Tibial artery (tissue), 4 donors: ENCODE measurements around the gene TMA7B.

Experiments
- DNase-seq, 2 donors: peaks; one replicate each; pipeline ENCODE4 v3.0.0-alpha.2; 2019
- H3K27ac ChIP-seq, 2 donors: fragments of 200-600 bp; sonication (generic) in 1 of 2; 1 replicate in 1 of 2; 2 replicates in 1 of 2; pipeline ENCODE4 v1.5.1; 2018 to 2019; ENCODE audit warnings: mild to moderate bottlenecking in 1 of 2
- H3K27me3 ChIP-seq, 2 donors: fragments of 200-600 bp; sonication (generic) in 1 of 2; one replicate each; pipeline versions ENCODE4 v1.5.1 to v1.6.0; 2016 to 2019
- H3K36me3 ChIP-seq, 3 donors: fragments of 200-600 bp; sonication (generic) in 2 of 3; one replicate each; pipeline ENCODE4 v1.5.1; 2016 to 2019; ENCODE audit warnings: mild to moderate bottlenecking in 2 of 3
- H3K4me1 ChIP-seq, 4 donors: fragments of 200-600 bp; sonication (generic) in 2 of 4; 1 replicate in 3 of 4; 2 replicates in 1 of 4; pipeline ENCODE4 v1.5.1; 2016 to 2019
- H3K4me3 ChIP-seq, 2 donors: fragments of 200-600 bp; sonication (generic) in 1 of 2; 1 replicate in 1 of 2; 2 replicates in 1 of 2; pipeline ENCODE4 v1.5.1; 2018 to 2019; ENCODE audit warnings: mild to moderate bottlenecking in 2 of 2
- H3K9me3 ChIP-seq, 3 donors: fragments of 200-600 bp; sonication (generic) in 1 of 3; one replicate each; pipeline ENCODE4 v1.5.1; 2016 to 2019
- intact Hi-C: fragments of 100-400 bp; cut with DNase I; formaldehyde crosslinking; loops from one replicate; pipeline ENCODE4 v1.15.0; 2023; ENCODE audit warnings: low total_unique reads
- TF ChIP-seq, protein P1 (sequence below), 2 experiments: fragments of 200-600 bp in 1 of 2; fragments of 450-650 bp in 1 of 2; IDR thresholded peaks; one replicate each; pipeline ENCODE4 v1.5.1; 2017 to 2019; ENCODE audit warnings: antibody characterized with exemption in 2 of 2, mild to moderate bottlenecking in 1 of 2, moderate library complexity in 1 of 2

Gene TMA7B

GRCh38 chr22:39938509-39939111 is 21.6 kb upstream of the TMA7B start:
- H3K27me3 ChIP-seq, result peaks cover 0 to 27% of the 10 kb centered on the region in 2 donors
- H3K4me1 ChIP-seq, result no peaks in the 10 kb centered on the region
- H3K36me3 ChIP-seq, result no peaks in the 10 kb centered on the region
- no peaks in the 10 kb centered on the region for H3K9me3 ChIP-seq
- H3K4me3 ChIP-seq, result no peak overlapping the region
- intact Hi-C loops, result no loop called here
- DNase-seq, result no peak
- TF ChIP-seq, protein P1, sequence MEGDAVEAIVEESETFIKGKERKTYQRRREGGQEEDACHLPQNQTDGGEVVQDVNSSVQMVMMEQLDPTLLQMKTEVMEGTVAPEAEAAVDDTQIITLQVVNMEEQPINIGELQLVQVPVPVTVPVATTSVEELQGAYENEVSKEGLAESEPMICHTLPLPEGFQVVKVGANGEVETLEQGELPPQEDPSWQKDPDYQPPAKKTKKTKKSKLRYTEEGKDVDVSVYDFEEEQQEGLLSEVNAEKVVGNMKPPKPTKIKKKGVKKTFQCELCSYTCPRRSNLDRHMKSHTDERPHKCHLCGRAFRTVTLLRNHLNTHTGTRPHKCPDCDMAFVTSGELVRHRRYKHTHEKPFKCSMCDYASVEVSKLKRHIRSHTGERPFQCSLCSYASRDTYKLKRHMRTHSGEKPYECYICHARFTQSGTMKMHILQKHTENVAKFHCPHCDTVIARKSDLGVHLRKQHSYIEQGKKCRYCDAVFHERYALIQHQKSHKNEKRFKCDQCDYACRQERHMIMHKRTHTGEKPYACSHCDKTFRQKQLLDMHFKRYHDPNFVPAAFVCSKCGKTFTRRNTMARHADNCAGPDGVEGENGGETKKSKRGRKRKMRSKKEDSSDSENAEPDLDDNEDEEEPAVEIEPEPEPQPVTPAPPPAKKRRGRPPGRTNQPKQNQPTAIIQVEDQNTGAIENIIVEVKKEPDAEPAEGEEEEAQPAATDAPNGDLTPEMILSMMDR (IDR thresholded peaks at IDR 0.05), result no peak
- H3K27ac ChIP-seq, result no peak overlapping the region

GRCh38 chr22:39939830-39940229 is 20.4 kb upstream of the TMA7B start:
- intact Hi-C loops, result no loop called here
- Histone ChIP-seq H3K4me3 (no peak overlapping the region), H3K9me3 (no peaks in the 10 kb centered on the region), H3K36me3 (no peaks in the 10 kb centered on the region), H3K27me3 (peaks cover 0 to 33% of the 10 kb centered on the region in 2 donors), H3K4me1 (no peaks in the 10 kb centered on the region), H3K27ac (no peak overlapping the region)
- TF ChIP-seq, protein P1 (IDR thresholded peaks at IDR 0.05), result no peak
- no peak for DNase-seq

DNA sequence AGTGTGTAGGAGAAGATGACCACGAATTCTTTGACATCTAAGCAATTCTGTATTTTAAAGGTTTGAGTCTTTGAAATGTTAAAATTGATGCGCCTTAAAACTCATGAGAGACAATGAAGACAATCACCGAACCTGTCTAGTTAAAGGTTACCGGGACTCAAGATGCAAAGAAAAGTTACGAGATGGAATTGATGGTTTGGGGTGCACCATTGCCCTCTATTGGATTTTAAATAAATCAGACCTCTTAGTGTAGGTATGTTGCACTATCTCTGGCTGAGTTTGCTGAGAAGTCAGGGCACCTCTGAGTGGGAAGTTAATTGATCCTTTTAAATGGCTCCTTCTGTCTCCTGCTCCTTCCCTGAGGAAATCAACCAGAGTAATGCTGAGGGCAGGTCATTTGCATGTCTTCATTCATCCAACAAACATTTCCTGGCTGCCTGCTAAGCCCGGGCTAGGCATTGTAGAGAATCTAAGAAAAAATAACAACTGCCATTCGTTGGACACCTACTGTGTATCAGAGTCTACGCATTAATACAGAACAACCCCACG is 19.4 kb upstream of the TMA7B start:
- no peaks in the 10 kb centered on the region for H3K36me3 ChIP-seq
- H3K9me3 ChIP-seq, result no peaks in the 10 kb centered on the region
- H3K27me3 ChIP-seq, result peaks cover 0 to 37% of the 10 kb centered on the region in 2 donors
- DNase-seq, result no peak
- H3K27ac ChIP-seq, result no peak overlapping the region
- intact Hi-C loops, result no loop called here
- H3K4me1 ChIP-seq, result no peaks in the 10 kb centered on the region
- TF ChIP-seq, protein P1 (IDR thresholded peaks at IDR 0.05), result no peak
- no peak overlapping the region for H3K4me3 ChIP-seq

DNA sequence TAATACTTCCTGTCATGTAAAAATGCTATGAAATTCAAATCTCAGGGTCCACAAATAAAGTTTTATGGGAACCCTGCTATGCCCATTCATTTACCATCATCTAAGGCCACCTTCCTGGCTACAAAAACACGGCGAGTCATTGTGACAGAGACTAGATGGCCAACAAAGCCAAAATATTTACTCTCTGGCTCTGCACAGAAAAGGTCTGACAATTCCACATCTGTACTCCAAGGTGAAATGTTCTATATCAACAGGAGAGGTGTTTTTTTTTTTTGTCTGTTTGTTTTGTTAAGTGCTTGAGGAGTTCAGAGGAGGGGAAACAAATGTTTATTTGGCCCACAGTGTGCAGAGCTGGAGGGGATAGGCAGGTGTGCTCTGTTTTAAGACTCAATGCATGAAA is 18.6 kb upstream of the TMA7B start:
- H3K4me1 ChIP-seq, result no peaks in the 10 kb centered on the region
- no peak for DNase-seq
- H3K27me3 ChIP-seq, result peaks cover 0 to 35% of the 10 kb centered on the region in 2 donors
- TF ChIP-seq, protein P1 (IDR thresholded peaks at IDR 0.05), result no peak
- H3K36me3 ChIP-seq, result no peaks in the 10 kb centered on the region
- no peaks in the 10 kb centered on the region for H3K9me3 ChIP-seq
- no peak overlapping the region for H3K27ac ChIP-seq
- H3K4me3 ChIP-seq, result no peak overlapping the region
- intact Hi-C loops, result no loop called here

DNA sequence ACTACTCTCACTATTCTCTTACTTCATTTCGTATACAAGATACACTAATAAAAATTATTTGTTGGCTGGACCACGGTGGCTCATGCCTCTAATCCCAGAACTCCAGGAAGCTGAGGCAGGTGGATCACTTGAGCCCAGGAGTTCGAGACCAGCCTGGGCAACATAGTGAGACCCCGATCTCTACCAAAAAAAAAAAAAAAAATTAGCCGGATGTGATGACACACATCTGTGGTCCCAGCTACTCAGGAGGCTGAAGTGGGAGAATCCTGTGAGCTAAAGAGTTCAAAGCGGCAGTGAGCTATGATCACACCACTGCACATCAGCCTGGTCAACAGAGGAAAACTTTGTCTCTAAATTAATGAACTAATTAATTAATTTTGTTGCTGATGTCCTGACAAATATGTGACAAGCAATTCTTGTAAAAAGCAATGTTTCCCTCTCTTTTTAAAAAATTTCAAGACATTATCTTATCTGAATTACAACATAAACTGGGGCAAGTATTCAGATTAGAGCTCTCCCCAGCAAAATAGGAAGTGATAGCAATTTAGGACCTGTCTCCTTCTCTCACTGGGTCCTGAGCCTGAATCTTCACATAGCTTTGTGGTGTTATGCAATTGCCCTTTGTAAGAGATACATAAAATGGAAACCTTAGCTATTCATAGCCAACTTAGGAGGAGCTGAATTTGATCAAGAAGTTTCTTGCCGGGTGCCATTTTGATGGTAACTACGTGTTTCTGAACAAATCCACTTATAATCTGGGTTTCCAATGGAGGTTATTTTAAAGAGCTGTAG is 17.6 kb upstream of the TMA7B start:
- Histone ChIP-seq H3K4me3 (no peak overlapping the region), H3K9me3 (no peaks in the 10 kb centered on the region), H3K27me3 (peaks cover 0 to 33% of the 10 kb centered on the region in 2 donors), H3K36me3 (no peaks in the 10 kb centered on the region), H3K27ac (no peak overlapping the region), H3K4me1 (no peaks in the 10 kb centered on the region)
- intact Hi-C loops, result no loop called here
- TF ChIP-seq, protein P1 (IDR thresholded peaks at IDR 0.05), result no peak
- DNase-seq, result no peak
